ENCODE data around the gene DCHS2.

DNA sequence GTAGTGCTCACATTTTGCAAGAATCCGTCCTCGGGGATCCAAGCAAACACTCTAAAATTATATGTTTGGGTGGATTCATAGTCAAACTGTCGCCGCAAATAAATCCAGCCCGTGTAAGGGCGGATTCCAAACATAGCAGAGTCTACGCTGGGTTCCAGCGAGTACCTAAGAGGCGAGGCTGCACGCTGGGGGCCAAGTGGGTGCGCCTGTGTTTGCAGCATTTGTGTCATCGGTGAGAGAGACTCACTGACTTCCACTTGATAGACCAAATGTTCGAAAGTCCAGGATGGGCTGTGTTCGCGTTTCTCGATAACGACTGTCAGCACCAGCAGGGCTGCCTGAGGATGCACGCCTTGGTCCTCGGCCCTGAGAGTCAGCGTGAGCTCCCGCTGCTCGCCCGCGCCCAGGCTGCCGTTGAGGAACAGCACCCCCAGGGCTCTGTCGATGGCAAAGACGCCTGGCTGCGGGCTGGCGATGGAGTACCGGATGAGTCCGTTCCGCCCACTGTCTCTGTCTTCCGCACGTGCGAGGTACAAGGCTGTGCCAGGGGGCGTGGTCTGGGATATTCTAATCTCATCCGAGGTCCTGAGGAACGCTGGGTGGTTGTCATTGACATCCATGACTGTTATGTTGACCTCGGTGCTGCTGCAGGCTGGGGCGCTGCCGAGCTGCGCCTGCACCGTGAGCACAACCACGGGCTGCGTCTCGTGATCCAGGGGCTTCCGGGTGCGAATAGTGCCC lies 158.7 kb downstream of the DCHS2 start:
- no peak for TF ChIP-seq POLR2A (IDR thresholded peaks at IDR 0.05; ENCODE audit: low read length)
- no peak for TF ChIP-seq GATA1 (IDR thresholded peaks at IDR 0.05; ENCODE audit: low read depth, low read length)
